Measurements from ENCODE around the gene USP32.

USP32 gene

GRCh38 chr17:60169921-60170817 is 221.8 kb downstream of the USP32 start:
- DNase-seq: peak; percentile 17

DNA sequence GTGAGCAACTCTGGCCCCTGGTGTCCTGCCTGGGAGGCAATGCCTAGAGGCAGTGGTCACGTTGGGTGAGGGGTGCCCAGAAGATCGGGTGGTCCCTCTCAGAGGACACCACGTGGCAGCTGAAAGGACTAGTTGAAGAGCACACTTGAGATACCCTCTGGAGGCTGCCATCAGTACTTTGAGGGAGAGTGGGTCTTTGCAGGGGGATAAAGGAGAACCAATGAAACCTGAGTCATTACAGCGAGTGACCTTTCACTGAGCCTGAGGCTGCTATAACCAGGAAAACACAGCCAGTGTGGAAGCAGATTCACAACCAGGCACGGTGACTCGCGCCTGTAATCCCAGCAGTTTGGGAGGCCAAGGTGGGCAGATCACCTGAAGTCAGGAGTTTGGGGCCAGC is 223.3 kb downstream of the USP32 start:
- no peak for DNase-seq

DNA sequence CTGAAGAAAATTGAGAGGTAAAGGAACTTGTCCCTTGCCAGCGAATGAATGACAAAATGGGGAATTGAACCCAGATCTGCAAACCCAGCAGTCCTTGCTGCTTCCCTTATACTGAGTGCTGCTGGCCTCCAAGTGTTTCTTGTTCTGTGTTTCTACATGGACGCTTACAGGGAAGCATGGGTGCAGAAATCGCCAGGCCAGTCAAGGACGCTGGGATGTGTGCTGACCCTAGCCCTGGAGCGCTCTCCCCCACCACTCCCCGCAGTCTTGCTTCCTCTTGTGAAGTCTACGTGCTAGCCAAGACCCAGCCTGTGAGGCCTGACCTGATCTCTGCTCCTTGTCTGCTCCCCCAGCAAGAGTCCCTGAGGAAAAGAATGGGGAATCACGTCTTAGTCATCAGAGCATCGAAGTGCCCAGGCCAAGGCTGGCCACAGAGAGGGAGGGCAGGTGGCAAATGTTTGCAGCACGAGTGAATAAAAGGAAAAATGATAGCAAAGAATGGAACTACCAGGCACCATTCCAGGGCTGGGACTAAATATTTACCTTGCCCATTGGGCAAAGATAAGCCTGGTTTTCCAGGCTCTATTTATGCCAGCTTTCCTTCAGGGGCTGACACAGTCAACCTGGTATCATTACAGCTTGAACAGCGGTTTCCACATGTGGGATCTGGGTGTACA is 224.7 kb downstream of the USP32 start:
- DNase-seq: no peak

DNA sequence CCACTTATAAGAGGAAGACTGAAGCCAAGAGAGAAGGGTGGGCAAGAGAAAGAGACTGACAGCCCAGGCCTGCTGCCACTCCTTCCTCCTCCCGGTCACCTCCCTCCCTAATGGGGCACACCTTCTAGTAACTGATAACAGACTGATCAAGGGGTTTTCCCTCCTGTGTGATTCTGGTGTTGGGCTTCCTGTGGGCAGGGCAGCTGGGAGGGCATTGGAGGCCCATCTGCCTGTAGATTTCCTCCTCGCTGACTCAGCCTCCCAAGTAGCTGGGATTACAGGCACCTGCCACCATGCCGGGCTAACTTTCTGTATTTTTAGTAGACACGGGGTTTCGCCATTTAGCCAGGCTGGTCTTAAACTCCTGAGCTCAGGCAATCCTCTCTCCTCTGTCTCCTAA is 226.0 kb downstream of the USP32 start:
- DNase-seq: no peak

GRCh38 chr17:60165223-60165622 is 226.7 kb downstream of the USP32 start:
- no peak for DNase-seq

DNA sequence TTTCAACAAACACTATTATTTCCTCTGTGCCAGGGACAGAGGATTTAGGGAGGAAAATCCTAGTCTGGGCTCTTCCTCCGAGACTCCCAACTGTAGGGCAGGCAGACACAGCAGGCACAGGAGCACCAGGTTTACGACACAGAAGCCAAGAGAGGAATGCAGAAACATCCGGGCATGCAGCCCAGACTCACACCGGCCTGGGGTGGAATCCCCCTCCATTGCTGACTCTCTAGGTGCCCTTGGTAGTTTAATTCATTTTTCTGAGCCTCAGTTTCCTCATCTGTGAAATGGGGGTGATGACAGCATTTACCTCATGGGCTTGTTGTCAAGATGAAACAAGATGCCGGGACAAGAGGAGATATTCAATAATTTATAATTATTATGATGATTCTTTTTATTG is 227.2 kb downstream of the USP32 start:
- no peak for DNase-seq

GRCh38 chr17:60164164-60164563 is 227.8 kb downstream of the USP32 start:
- DNase-seq: no peak

DNA sequence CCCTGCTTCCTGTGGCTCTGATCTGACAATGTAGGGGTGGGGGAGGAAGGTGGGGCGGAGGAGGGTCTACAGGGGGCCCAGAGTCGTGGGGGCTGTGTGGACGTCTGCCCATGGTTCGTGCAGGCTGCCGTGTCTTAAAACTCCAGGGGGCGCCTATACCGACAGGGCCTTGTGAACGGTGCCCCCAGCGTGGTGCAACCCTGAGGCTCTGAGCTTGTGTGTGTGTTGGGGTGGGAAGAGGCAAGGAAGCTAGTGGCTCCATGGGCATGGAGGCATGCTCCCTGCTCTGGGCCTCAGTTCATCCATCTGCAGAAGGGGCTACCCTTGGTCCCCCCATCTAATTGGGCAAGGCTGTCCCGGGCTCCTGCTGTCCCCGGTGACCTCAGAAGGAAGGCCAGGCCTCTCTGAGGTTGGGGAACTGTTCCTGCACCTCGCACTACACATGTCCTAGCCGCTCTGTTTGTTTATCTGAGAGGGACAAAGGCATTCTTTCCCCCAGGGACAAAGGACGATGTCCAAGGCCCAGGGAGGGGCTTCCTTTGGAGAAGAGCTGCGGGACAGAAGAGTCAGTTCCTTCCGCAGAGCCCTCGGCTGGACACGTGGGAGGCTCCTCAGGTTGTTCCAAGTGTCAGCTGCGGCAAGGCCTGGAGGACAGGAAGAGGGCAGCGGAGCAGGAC is 228.7 kb downstream of the USP32 start:
- DNase-seq: no peak

DNA sequence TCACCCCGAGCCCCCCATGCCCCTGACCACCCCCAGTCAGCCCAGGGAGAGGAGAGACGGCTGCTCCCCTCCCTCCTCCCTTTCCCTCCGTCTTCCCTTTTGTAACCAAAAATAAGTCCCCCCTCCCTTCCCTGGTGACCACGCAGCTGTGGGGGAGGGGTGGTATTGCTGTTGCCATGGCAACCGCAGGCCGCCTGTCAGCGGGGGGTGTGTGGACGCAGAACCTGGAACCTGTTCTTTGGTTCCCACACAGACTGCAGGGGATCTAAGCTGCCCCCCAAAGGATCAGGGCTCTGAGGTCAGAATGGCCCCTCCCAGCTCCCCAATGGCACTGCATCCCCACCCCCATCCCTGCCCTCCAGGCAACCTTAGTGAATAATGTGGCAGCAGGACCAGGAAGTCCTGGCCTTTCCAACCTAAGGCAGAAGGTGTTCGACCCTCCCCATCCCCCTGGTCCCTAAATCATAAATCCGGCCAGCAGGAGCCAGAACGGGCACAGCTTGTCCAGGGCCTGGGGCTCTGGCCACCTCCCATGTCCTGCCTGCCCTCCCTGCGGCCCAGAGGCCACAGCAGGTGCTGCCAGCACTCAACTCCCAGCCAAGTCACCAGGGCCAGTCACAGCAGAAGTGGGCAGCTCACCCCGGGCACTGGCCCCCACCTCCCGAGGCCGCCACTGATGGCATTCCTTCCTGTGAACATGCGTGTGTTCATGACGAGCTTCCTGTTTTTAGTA is 230.2 kb downstream of the USP32 start:
- no peak for DNase-seq

DNA sequence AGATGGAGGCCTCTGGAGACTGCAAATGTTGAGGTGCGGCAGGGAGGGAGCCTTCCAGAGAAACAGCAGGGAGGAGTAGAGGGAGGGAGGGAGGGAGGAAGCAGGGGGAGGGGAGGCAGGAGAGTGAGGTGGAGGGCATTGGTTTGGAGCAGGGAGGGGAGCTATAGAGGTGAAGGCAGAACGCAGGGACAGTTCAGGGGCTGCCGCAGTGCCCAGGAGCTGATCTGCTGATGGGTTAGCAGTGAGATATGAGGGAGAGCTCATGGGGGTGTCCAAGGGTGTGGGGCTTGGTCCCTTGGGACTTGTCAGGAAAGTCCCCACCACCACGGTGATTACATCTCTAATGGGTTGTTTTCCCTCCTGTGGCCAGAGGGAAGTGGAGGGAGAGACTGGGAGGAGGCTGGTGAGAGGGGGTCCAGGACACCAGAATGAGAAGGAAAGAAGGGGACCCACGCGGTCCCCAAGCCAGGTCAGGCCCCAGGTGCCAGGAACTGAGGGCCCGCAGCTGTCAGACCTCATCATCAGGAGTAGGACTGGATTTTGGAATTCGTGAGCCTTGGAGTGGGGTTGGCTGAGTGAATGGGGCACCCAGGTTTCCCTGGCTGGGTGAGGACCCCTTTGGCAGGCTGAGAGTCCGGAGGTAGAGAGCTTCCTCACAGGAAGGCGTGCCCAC is 231.0 kb downstream of the USP32 start:
- DNase-seq: no peak

GRCh38 chr17:60159479-60159866 is 232.5 kb downstream of the USP32 start:
- DNase-seq: no peak

GRCh38 chr17:60158751-60159478 is 233.0 kb downstream of the USP32 start:
- DNase-seq: no peak

DNA sequence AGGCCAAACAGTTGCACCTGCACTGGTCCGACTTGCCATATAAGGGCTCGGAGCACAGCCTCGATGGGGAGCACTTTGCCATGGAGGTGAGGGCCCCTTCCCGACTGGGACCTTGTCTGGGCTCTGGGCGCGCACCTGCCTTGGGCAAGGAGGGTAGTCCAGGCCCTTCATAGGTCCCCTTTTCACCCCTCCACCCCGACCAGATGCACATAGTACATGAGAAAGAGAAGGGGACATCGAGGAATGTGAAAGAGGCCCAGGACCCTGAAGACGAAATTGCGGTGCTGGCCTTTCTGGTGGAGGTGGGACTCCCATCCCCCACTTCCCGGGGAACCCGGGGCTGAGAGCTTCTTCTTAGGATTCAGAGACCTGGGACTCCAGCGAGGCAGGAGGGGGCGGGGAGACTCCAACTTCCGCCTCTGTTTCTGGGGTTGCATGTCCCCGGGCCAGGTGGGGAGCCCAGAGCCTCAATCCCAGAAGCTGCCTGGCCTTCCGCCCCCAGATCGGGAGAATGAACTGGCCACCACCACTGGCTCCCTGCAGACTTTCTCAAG is 234.4 kb downstream of the USP32 start:
- no peak for DNase-seq

- DNase-seq: no peak
These were observed 235.2 kb downstream of the USP32 start for GRCh38 chr17:60156746-60157145.

DNA sequence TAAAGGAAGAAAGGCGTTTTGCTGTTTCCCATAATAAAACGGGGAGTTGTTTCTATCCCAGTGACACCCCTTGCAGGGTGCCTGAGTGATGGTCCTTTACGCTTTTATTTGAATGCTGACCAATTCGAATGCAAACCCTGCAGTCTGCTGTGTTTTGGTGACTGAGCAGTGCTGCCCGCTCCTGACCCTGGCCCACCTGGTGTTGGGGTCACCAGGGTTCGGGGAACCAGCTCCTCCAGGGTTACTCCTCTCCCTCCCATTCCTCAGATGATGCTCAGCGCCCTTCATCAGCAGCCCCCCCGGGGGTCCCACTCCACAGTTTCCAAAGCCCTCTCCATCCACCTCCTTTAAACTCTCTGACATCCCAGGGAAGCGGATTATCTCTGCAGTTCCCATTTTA is 236.1 kb downstream of the USP32 start:
- DNase-seq: no peak

DNA sequence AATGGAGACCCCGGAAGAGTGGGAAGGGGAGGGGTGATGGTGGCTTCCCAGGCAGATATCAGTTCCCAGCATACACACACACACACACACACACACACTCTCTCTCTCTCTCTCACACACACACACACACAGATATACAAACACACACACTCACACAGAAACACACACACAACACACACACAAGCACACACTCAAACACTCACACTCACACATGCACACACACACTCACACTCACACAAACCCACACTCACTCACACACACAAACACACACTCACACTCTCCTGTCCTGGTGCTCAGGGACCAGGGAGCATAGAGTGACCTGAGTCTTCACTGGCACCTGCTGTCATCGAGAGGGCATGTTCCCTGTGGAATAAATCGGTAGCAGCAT is 236.5 kb downstream of the USP32 start:
- no peak for DNase-seq

- DNase-seq: no peak
These were observed 237.1 kb downstream of the USP32 start for GRCh38 chr17:60154616-60155426.

GRCh38 chr17:60153606-60154390 is 238.1 kb downstream of the USP32 start:
- no peak for DNase-seq

- no peak for DNase-seq
These were observed 240.6 kb downstream of the USP32 start for GRCh38 chr17:60151355-60151754.
